Tibial artery (tissue), 4 donors: ENCODE measurements around the gene SPINK9.
"Not testable (repeated sequence)": the region's sequence is repeated elsewhere in the genome, so short reads cannot be mapped to it uniquely, and the experiment has no call there.

ENCODE experiments used
- DNase-seq, 2 donors: peaks; one replicate each; pipeline ENCODE4 v3.0.0-alpha.2; 2019
- H3K27ac ChIP-seq, 2 donors: fragments of 200-600 bp; sonication (generic) in 1 of 2; 1 replicate in 1 of 2; 2 replicates in 1 of 2; pipeline ENCODE4 v1.5.1; 2018 to 2019; ENCODE audit warnings: mild to moderate bottlenecking in 1 of 2
- H3K27me3 ChIP-seq, 2 donors: fragments of 200-600 bp; sonication (generic) in 1 of 2; one replicate each; pipeline versions ENCODE4 v1.5.1 to v1.6.0; 2016 to 2019
- H3K36me3 ChIP-seq, 3 donors: fragments of 200-600 bp; sonication (generic) in 2 of 3; one replicate each; pipeline ENCODE4 v1.5.1; 2016 to 2019; ENCODE audit warnings: mild to moderate bottlenecking in 2 of 3
- H3K4me1 ChIP-seq, 4 donors: fragments of 200-600 bp; sonication (generic) in 2 of 4; 1 replicate in 3 of 4; 2 replicates in 1 of 4; pipeline ENCODE4 v1.5.1; 2016 to 2019
- H3K4me3 ChIP-seq, 2 donors: fragments of 200-600 bp; sonication (generic) in 1 of 2; 1 replicate in 1 of 2; 2 replicates in 1 of 2; pipeline ENCODE4 v1.5.1; 2018 to 2019; ENCODE audit warnings: mild to moderate bottlenecking in 2 of 2
- H3K9me3 ChIP-seq, 3 donors: fragments of 200-600 bp; sonication (generic) in 1 of 3; one replicate each; pipeline ENCODE4 v1.5.1; 2016 to 2019
- intact Hi-C: fragments of 100-400 bp; cut with DNase I; formaldehyde crosslinking; loops from one replicate; pipeline ENCODE4 v1.15.0; 2023; ENCODE audit warnings: low total_unique reads
- TF ChIP-seq, protein P1 (sequence below), 2 experiments: fragments of 200-600 bp in 1 of 2; fragments of 450-650 bp in 1 of 2; IDR thresholded peaks; one replicate each; pipeline ENCODE4 v1.5.1; 2017 to 2019; ENCODE audit warnings: antibody characterized with exemption in 2 of 2, mild to moderate bottlenecking in 1 of 2, moderate library complexity in 1 of 2

SPINK9 gene

DNA sequence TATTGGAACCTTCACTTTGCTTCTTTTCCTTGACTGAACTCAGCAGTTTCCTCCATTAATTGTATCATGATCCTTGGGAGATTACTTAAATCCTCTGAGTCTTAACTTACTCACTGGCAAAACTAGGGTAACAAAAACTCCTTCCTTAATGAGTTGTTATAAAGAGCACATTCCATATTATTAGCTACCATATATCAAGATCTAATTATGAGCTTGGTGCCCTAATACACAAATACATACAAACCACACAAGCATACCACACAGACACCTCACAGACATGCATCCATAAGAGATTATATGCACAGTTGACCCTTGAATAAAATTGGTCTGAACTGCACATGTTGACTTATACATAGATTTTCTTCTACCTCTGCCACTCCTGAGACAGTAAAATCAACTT is 25.6 kb upstream of the SPINK9 start:
- H3K36me3 ChIP-seq: no peaks in the 10 kb centered on the region
- H3K4me1 ChIP-seq: no peaks in the 10 kb centered on the region
- no peak for DNase-seq
- no peaks in the 10 kb centered on the region for H3K9me3 ChIP-seq
- H3K27me3 ChIP-seq: no peaks in the 10 kb centered on the region
- H3K27ac ChIP-seq: no peak overlapping the region
- TF ChIP-seq, protein P1, sequence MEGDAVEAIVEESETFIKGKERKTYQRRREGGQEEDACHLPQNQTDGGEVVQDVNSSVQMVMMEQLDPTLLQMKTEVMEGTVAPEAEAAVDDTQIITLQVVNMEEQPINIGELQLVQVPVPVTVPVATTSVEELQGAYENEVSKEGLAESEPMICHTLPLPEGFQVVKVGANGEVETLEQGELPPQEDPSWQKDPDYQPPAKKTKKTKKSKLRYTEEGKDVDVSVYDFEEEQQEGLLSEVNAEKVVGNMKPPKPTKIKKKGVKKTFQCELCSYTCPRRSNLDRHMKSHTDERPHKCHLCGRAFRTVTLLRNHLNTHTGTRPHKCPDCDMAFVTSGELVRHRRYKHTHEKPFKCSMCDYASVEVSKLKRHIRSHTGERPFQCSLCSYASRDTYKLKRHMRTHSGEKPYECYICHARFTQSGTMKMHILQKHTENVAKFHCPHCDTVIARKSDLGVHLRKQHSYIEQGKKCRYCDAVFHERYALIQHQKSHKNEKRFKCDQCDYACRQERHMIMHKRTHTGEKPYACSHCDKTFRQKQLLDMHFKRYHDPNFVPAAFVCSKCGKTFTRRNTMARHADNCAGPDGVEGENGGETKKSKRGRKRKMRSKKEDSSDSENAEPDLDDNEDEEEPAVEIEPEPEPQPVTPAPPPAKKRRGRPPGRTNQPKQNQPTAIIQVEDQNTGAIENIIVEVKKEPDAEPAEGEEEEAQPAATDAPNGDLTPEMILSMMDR (IDR thresholded peaks at IDR 0.05): no peak
- H3K4me3 ChIP-seq: no peak overlapping the region
- intact Hi-C loops: no loop called here

DNA sequence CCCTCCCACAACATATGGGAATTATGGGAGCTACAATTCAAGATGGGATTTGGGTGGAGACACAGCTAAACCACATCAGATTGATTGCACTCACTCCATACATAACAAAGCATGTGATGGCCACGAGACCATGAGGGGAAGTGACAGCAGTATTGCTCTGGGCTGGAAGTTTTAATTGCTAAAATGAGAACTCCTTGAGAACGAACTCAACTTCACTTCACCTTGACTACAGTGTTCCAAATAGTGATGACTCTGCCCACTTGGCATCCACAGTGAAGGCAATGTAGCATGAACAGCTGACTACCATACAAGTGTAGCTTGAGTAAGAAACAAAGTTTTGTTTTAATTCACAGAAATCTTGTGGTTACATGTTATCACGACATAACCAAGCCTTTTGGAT is 23.9 kb upstream of the SPINK9 start:
- Histone ChIP-seq H3K4me3 (no peak overlapping the region), H3K27ac (no peak overlapping the region), H3K4me1 (no peaks in the 10 kb centered on the region), H3K36me3 (no peaks in the 10 kb centered on the region), H3K27me3 (no peaks in the 10 kb centered on the region), H3K9me3 (no peaks in the 10 kb centered on the region)
- intact Hi-C loops: no loop called here
- no peak for DNase-seq
- TF ChIP-seq, protein P1 (IDR thresholded peaks at IDR 0.05): no peak

DNA sequence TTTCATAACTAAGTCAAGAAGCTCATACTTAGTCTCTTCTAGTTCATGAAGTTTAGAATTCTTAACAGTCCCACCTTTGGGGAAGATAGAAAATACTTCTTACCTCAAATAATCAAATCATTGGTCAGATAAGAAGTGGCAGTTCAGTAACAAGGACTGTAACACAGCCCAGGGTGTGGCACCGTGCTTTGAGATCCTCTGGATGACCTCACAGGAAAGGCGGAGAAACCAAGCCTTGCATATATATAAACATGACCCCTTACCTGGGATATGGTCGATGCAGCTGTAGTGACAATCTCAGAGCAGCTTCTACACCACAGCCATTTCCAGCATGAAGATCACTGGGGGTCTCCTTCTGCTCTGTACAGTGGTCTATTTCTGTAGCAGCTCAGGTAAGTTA is 23.2 kb upstream of the SPINK9 start, which contains the start of gene SPINK7:
Gene SPINK7 (plus strand): TSS at position 271 of the 400 bp plus-strand sequence. CDS start 61 bp downstream, at position 332.
- no peaks in the 10 kb centered on the region for H3K4me1 ChIP-seq
- intact Hi-C loops: no loop called here
- TF ChIP-seq, protein P1 (IDR thresholded peaks at IDR 0.05): no peak
- DNase-seq: no peak
- H3K4me3 ChIP-seq: no peak within 1 kb of the TSS
- H3K9me3 ChIP-seq: no peaks in the 10 kb centered on the region
- H3K27ac ChIP-seq: no peak within 1 kb of the TSS
- no peaks in the 10 kb centered on the region for H3K36me3 ChIP-seq
- H3K27me3 ChIP-seq: no peaks in the 10 kb centered on the region

DNA sequence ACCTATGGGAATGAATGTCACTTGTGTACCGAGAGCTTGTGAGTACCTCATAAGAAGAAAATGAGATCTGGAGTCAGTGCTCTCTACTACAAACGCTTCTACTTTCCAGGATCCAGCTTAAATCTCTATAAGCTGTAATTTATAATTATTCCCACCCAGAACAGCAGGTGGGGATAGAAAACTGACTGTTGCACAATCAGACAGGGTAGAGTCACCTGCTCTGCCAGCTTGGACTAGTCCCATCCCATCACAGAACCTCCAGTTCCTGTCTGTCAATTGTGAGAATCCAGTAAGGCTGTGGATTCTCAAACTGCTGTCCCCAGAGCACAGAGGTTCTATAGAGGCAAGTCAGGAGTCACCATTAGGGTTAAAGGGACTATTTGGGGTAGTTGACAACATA is 21.2 kb upstream of the SPINK9 start:
- H3K4me1 ChIP-seq: no peaks in the 10 kb centered on the region
- no peaks in the 10 kb centered on the region for H3K9me3 ChIP-seq
- no peak for DNase-seq
- no peak overlapping the region for H3K27ac ChIP-seq
- H3K36me3 ChIP-seq: no peaks in the 10 kb centered on the region
- TF ChIP-seq, protein P1 (IDR thresholded peaks at IDR 0.05): no peak
- no peaks in the 10 kb centered on the region for H3K27me3 ChIP-seq
- no peak overlapping the region for H3K4me3 ChIP-seq
- intact Hi-C loops: no loop called here

DNA sequence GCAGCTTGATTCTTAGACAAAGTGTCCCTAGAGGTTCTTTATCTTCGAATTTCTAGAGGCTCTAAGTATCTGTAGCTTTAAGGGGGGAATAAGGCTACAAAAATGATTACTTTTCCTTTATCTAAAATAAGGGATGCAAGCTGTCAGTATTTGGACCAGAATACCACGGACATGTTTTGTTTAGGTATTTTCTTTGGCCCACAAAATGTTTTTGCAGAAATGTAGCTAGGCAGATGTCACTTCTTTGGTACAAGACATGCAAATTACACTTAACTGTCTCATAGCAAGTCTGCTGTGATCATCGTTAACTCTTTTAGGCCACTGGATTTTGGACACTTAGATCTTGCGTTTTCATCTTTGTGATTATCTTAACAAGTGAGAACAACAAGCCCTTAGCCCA is 20.6 kb upstream of the SPINK9 start:
- Histone ChIP-seq H3K9me3 (no peaks in the 10 kb centered on the region), H3K4me3 (no peak overlapping the region), H3K36me3 (no peaks in the 10 kb centered on the region), H3K27ac (no peak overlapping the region), H3K4me1 (no peaks in the 10 kb centered on the region), H3K27me3 (no peaks in the 10 kb centered on the region)
- no peak for DNase-seq
- TF ChIP-seq, protein P1 (IDR thresholded peaks at IDR 0.05): no peak
- intact Hi-C loops: no loop called here

DNA sequence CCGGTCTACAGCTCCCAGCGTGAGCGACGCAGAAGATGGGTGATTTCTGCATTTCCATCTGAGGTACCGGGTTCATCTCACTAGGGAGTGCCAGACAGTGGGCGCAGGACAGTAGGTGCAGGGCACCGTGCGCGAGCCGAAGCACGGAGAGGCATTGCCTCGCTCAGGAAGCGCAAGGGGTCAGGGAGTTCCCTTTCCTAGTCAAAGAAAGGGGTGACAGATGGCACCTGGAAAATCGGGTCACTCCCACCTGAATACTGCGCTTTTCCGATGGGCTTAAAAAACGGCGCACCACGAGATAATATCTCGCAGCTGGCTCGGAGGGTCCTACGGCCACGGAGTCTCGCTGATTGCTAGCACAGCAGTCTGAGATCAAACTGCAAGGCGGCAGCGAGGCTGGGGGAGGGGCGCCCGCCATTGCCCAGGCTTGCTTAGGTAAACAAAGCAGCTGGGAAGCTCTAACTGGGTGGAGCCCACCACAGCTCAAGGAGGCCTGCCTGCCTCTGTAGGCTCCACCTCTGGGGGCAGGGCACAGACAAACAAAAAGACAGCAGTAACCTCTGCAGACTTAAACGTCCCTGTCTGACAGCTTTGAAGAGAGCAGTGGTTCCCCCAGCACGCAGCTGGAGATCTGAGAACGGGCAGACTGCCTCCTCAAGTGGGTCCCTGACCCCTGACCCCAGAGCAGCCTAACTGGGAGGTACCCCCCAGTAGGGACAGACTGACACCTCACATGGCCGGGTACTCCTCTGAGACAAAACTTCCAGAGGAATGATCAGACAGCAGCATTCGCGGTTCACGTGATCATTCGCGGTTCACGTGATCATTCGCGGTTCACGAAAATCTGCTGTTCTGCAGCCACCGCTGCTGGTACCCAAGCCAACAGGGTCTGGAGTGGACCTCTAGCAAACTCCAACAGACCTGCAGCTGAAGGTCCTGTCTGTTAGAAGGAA is 15.1 kb upstream of the SPINK9 start:
- H3K9me3 ChIP-seq, H3K27me3 ChIP-seq, H3K36me3 ChIP-seq, DNase-seq, H3K4me3 ChIP-seq, H3K27ac ChIP-seq, H3K4me1 ChIP-seq, intact Hi-C loops: not testable (repeated sequence)
